GM12878 (cell line): ENCODE measurements around the gene INCA1. TPM values are rescaled to one million over a fixed set of nuclear protein-coding genes. Genes with fewer than 3 reads are reported as not detected.

Source experiments
- ATF7 ChIP-seq: fragments of 450-650 bp; IDR thresholded peaks from 2 replicates; pipeline ENCODE4 v1.6.1; 2016; ENCODE audit warnings: low read depth, mild to moderate bottlenecking
- CUX1 ChIP-seq: IDR thresholded peaks from 2 replicates; pipeline ENCODE4 v1.6.1; 2012; ENCODE audit warnings: improper control_type of control experiment, low read depth, low read length; ENCODE audit not compliant: insufficient replicate concordance
- IKZF1 ChIP-seq: fragments of 450-650 bp; conservative IDR thresholded peaks from 2 replicates; pipeline ENCODE4 v1.6.1; 2017; ENCODE audit warnings: antibody characterized with exemption, mild to moderate bottlenecking
- IRF4 ChIP-seq: IDR thresholded peaks from 2 replicates; pipeline ENCODE4 v1.6.1; 2011; ENCODE audit warnings: low read depth, low read length
- LARP7 ChIP-seq: fragments of 450-650 bp; IDR thresholded peaks from 2 replicates; pipeline ENCODE4 v1.6.1; 2017; ENCODE audit warnings: mild to moderate bottlenecking
- MLLT1 ChIP-seq: fragments of 450-650 bp; IDR thresholded peaks from 2 replicates; pipeline ENCODE4 v1.6.1; 2016; ENCODE audit warnings: mild to moderate bottlenecking
- NR2F1 ChIP-seq: fragments of 450-650 bp; conservative IDR thresholded peaks from 2 replicates; pipeline ENCODE4 v1.6.1; 2017; ENCODE audit warnings: mild to moderate bottlenecking
- SMAD5 ChIP-seq: IDR thresholded peaks from 2 replicates; pipeline ENCODE4 v1.6.1; 2016; ENCODE audit warnings: antibody characterized with exemption, low read depth
- TCF12 ChIP-seq: IDR thresholded peaks from 2 replicates; pipeline ENCODE4 v1.6.1; 2011; ENCODE audit warnings: low read depth, mild to moderate bottlenecking, low read length
- ZBED1 ChIP-seq: IDR thresholded peaks from 2 replicates; pipeline ENCODE4 v1.6.1; 2016; ENCODE audit warnings: borderline replicate concordance
- ZBTB40 ChIP-seq: fragments of 450-650 bp; IDR thresholded peaks from 2 replicates; pipeline ENCODE4 v1.6.1; 2016; ENCODE audit warnings: mild to moderate bottlenecking, moderate library complexity, borderline replicate concordance
- polyA plus RNA-seq, 11 experiments: library from polyadenylated mRNA; depleted of rRNA in 4 of 11; unstranded in 6 of 11; stranded (reverse) in 5 of 11; fragments of >200 nt; fragmentation: Nextera tagmentation in 4 of 11; fragmentation: Illumina TruSeq in 1 of 11; extraction: Ambion mirVana in 4 of 11; extraction: Trizol in 1 of 11; gene quantifications; 1 replicate in 1 of 11; 2 replicates in 10 of 11; pipeline versions ENCODE4 v1.2.1 to v1.2.3, GENCODE V29; 2011 to 2016; ENCODE audit warnings: inconsistent platforms in 2 of 11, missing spikeins in 2 of 11, low read depth in 1 of 11
- total RNA-seq, 4 experiments: library from RNA; depleted of rRNA in 3 of 4; stranded (reverse); fragments of >200 nt in 3 of 4; fragmentation: Illumina TruSeq in 1 of 4; extraction: Trizol in 1 of 4; gene quantifications; 2 replicates each; pipeline versions ENCODE4 v1.2.1 to v1.2.3, GENCODE V29; 2013 to 2021
- TF ChIP-seq, protein P1 (sequence below): fragments of 450-650 bp; IDR thresholded peaks from 2 replicates; pipeline ENCODE4 v1.6.1; 2017; ENCODE audit warnings: mild to moderate bottlenecking, low read depth, inconsistent platforms; ENCODE audit not compliant: poor library complexity, severe bottlenecking

Gene INCA1
- total and polyA plus RNA-seq, 10 of the 15 experiments (the other 5 are each of a cell fraction or from before 2014, with no cell fraction given): 0.19 to 1.8 (median 0.45) TPM

DNA sequence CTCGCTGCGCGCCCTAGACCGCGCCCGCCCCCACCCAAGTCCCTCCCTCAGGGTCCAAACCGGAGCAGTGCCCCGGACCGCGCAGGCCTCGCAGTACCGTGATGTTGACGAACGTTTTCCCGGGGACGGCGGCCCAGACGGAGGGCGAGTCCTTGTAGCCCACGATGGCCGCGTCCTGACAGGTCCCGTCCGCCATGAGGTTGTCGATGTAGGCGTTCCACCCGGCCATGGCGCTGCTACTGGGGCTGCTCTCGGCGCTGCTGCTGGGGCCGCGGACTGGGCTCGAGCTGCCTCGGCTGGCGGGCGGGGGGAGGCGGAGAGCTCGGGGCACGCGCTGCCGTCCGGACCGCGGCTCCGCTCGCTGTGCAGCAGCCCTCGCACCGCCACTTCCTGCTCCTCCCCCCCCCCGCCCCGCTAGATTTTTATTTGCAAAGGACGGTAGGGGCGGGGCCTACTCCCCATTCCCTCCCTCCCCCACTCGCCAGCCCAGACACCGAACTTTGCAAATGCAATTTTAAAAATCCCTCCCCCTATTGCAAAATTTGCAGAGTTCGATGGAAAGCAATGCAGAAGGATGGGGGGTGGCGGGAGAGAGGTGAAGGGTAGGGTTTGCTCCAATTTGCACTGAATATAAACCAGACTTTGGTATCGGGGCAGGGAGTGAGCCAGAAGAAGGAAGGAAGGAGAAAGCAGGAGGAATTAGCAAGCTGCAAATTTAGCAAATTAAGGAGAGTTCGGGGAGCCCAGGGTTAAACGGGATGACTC is 49.0 kb downstream of the INCA1 start, which contains the start of gene PFN1 (continued):
- TF ChIP-seq, protein P1, sequence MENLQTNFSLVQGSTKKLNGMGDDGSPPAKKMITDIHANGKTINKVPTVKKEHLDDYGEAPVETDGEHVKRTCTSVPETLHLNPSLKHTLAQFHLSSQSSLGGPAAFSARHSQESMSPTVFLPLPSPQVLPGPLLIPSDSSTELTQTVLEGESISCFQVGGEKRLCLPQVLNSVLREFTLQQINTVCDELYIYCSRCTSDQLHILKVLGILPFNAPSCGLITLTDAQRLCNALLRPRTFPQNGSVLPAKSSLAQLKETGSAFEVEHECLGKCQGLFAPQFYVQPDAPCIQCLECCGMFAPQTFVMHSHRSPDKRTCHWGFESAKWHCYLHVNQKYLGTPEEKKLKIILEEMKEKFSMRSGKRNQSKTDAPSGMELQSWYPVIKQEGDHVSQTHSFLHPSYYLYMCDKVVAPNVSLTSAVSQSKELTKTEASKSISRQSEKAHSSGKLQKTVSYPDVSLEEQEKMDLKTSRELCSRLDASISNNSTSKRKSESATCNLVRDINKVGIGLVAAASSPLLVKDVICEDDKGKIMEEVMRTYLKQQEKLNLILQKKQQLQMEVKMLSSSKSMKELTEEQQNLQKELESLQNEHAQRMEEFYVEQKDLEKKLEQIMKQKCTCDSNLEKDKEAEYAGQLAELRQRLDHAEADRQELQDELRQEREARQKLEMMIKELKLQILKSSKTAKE: peak; percentile 89
- TF ChIP-seq SMAD5: peak; percentile 97
- peak; percentile 86 for TF ChIP-seq LARP7
- 0 out of 2 replicates have a peak, but pooled peaks have one; percentile 14 for TF ChIP-seq TCF12
- TF ChIP-seq ZBTB40: peak; percentile 33; the same call in 1 of the 2 replicates
- peak; percentile 37 for TF ChIP-seq CUX1
- TF ChIP-seq IRF4: 0 out of 2 replicates have a peak, but pooled peaks have one; percentile 9
- TF ChIP-seq NR2F1: no peak; the same call in 1 of the 2 replicates
- peak; percentile 61; the same call in 1 of the 2 replicates for TF ChIP-seq MLLT1
- peak; percentile 49; the same call in 1 of the 2 replicates for TF ChIP-seq ZBED1
- TF ChIP-seq ATF7: peak; percentile 85
- peak; percentile 65; the same call in 1 of the 2 replicates for TF ChIP-seq IKZF1
